ENCODE data around the gene LDLRAP1. TPM values are rescaled to one million over a fixed set of nuclear protein-coding genes. Genes with fewer than 3 reads are reported as not detected.

LDLRAP1 gene
- total and polyA plus RNA-seq, 9 of the 15 experiments (the other 6 are each of a cell fraction or from before 2014, with no cell fraction given) = 0.56 to 29.6 (median 16.2) TPM

DNA sequence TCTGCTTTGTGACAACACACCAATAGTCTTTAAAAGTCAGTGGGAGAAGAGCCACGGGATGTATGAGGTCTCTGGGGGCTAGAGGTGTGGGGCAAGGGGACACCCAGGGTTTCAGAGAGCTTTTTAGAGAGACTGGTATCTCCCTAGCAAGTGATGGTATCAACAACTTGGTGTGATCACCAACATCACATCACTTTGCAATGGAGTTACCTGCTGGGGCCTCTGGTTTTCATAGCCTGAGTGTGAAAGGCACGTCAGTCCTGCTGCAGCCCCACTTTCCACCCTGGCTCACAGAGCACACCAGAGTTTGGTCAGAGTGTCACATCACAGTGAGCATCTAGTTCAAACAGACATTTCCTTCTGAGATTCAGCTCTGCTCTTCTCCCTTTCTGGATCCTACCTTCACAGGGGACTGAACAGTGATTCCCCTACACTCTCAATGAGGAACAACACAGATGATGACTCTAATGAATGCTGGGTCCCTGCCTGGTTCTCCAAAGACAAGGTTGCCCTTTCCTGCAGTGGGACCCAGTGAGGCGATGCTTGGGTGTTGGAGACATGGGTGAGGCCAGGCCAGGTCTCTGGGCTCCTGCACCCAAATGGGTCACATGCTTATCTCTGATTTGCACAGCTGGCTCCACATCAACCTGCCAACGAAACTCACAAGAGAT is 71.2 kb downstream of the LDLRAP1 start:
- ChIA-PET CTCF (ENCODE audit: low intra/inter-chr PET ratio) (no interaction called here), POLR2A (interaction anchor here (0.5 to 0.7 kb wide), 3 partner anchors 168 to 631 kb away, joined by 3 to 4 read pairs (median 3); partner anchors contain the start of gene MTFR1L)
- no peak overlapping the region for H3K4me2 ChIP-seq (ENCODE audit: insufficient read depth, low read length)
- H4K20me1 ChIP-seq (replicated peaks; ENCODE audit: control insufficient read depth, insufficient read depth, low read length) = peaks cover 16% of the 10 kb centered on the region
- TF ChIP-seq SREBF1 (IDR thresholded peaks at IDR 0.05; ENCODE audit: borderline replicate concordance, low read depth, low read length) (no peak), TEAD2 (tag; IDR thresholded peaks at IDR 0.05) (no peak), CBX1 (IDR thresholded peaks at IDR 0.05; ENCODE audit: low read depth) (no peak), SMAD1 (IDR thresholded peaks at IDR 0.05; ENCODE audit: low read depth, low read length, partially characterized antibody) (no peak), BHLHE40 (IDR thresholded peaks at IDR 0.05; ENCODE audit: low read length) (no peak), ZNF311 (CRISPR knock-in tag; IDR thresholded peaks at IDR 0.05) (no peak)
- TF ChIP-seq, protein P1, sequence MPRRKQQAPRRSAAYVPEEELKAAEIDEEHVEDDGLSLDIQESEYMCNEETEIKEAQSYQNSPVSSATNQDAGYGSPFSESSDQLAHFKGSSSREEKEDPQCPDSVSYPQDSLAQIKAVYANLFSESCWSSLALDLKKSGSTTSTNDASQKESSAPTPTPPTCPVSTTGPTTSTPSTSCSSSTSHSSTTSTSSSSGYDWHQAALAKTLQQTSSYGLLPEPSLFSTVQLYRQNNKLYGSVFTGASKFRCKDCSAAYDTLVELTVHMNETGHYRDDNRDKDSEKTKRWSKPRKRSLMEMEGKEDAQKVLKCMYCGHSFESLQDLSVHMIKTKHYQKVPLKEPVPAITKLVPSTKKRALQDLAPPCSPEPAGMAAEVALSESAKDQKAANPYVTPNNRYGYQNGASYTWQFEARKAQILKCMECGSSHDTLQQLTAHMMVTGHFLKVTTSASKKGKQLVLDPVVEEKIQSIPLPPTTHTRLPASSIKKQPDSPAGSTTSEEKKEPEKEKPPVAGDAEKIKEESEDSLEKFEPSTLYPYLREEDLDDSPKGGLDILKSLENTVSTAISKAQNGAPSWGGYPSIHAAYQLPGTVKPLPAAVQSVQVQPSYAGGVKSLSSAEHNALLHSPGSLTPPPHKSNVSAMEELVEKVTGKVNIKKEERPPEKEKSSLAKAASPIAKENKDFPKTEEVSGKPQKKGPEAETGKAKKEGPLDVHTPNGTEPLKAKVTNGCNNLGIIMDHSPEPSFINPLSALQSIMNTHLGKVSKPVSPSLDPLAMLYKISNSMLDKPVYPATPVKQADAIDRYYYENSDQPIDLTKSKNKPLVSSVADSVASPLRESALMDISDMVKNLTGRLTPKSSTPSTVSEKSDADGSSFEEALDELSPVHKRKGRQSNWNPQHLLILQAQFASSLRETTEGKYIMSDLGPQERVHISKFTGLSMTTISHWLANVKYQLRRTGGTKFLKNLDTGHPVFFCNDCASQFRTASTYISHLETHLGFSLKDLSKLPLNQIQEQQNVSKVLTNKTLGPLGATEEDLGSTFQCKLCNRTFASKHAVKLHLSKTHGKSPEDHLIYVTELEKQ (CRISPR knock-in tag; IDR thresholded peaks at IDR 0.05) = no peak
- TF ChIP-seq, protein P2, sequence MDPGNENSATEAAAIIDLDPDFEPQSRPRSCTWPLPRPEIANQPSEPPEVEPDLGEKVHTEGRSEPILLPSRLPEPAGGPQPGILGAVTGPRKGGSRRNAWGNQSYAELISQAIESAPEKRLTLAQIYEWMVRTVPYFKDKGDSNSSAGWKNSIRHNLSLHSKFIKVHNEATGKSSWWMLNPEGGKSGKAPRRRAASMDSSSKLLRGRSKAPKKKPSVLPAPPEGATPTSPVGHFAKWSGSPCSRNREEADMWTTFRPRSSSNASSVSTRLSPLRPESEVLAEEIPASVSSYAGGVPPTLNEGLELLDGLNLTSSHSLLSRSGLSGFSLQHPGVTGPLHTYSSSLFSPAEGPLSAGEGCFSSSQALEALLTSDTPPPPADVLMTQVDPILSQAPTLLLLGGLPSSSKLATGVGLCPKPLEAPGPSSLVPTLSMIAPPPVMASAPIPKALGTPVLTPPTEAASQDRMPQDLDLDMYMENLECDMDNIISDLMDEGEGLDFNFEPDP (CRISPR knock-in tag; IDR thresholded peaks at IDR 0.05) = no peak
- TF ChIP-seq, protein P3, sequence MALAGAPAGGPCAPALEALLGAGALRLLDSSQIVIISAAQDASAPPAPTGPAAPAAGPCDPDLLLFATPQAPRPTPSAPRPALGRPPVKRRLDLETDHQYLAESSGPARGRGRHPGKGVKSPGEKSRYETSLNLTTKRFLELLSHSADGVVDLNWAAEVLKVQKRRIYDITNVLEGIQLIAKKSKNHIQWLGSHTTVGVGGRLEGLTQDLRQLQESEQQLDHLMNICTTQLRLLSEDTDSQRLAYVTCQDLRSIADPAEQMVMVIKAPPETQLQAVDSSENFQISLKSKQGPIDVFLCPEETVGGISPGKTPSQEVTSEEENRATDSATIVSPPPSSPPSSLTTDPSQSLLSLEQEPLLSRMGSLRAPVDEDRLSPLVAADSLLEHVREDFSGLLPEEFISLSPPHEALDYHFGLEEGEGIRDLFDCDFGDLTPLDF (CRISPR knock-in tag; IDR thresholded peaks at IDR 0.05) = no peak
- no peaks in the 10 kb centered on the region for H3K79me2 ChIP-seq (ENCODE audit: control insufficient read depth, insufficient read depth, low read length)
- in situ Hi-C loops (cut with MboI) (loop anchor here (5.0 to 10.0 kb wide), 2 partner anchors 183 to 390 kb away; no protein-coding TSS in a partner anchor), intact Hi-C loops (cut with micrococcal nuclease) (no loop called here)
- WGBS (ENCODE audit: insufficient coverage, low coverage, missing lambda C conversion rate) = 0% methylated on average over 4 of the region's 4 CpGs
- peaks cover 5% of the 10 kb centered on the region for H3K9me1 ChIP-seq (ENCODE audit: control insufficient read depth, insufficient read depth, low read length)
- H3K27ac ChIP-seq (ENCODE audit: extremely low read depth, low read depth, low read length) = no peak overlapping the region
- FAIRE-seq = no peak
- no peak overlapping the region for H3K4me3 ChIP-seq
- H3K9ac ChIP-seq (ENCODE audit: insufficient read depth in 1 of 2, low read depth in 2 of 2, low read length in 2 of 2) = no peak overlapping the region
- H3K4me1 ChIP-seq (replicated peaks in 1 of 2; ENCODE audit: control insufficient read depth in 2 of 2, insufficient read depth in 2 of 2, low read length in 2 of 2) = peaks cover 0 to 26% of the 10 kb centered on the region in 2 experiments; a peak in 2 of 5 replicates
- ATAC-seq = no peak
- no peak overlapping the region for H2AFZ ChIP-seq (ENCODE audit: low read depth, low read length)
- no peaks in the 10 kb centered on the region for H3K9me3 ChIP-seq (replicated peaks; ENCODE audit: control insufficient read depth, insufficient read depth, low read depth, low read length)
- H3K27me3 ChIP-seq (ENCODE audit: control insufficient read depth in 2 of 2, insufficient read depth in 2 of 2, low read length in 2 of 2) = peaks cover 37 to 70% of the 10 kb centered on the region in 2 experiments
- no TSS peak for BruUV-seq (replicated peaks)
- H3K36me3 ChIP-seq (ENCODE audit: control insufficient read depth, insufficient read depth, low read length) = no peaks in the 10 kb centered on the region
- peak in 1 of 4 experiments; percentile 4 for DNase-seq (ENCODE audit: extremely low read depth in 1 of 4, low spot score in 3 of 4)

All from K562 (cell line).